CD4-positive, alpha-beta T cell treated with Interleukin-21 for 1 hour (primary cell): ENCODE data around the gene CFAP141.

Experiments
- DNase-seq: peaks from one replicate; pipeline ENCODE4 v3.0.0-alpha.2; 2020

The CFAP141 gene

GRCh38 chr1:154170547-154171222, 35.4 kb downstream of the CFAP141 start:
- no peak for DNase-seq

GRCh38 chr1:154167461-154167860, 38.7 kb downstream of the CFAP141 start:
- DNase-seq = no peak

DNA sequence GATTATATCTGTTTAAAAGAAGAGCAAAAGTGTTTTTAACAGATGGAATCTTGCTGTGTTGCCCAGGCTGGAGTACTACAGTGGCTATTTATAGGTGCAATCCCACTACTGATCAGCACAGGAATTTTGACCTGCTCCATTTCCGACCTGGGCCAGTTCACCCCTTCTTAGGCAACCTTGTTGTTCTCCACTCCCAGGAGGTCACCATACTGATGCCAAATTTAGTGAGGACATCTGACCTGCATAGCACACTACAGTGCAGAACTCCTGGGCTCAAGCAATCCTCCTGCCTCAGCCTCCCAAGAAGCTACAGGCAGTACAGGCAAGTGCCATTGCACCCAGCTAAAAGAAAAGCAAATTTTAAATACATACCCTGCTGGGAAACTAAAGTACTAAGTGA, 39.9 kb downstream of the CFAP141 start:
- DNase-seq = no peak

DNA sequence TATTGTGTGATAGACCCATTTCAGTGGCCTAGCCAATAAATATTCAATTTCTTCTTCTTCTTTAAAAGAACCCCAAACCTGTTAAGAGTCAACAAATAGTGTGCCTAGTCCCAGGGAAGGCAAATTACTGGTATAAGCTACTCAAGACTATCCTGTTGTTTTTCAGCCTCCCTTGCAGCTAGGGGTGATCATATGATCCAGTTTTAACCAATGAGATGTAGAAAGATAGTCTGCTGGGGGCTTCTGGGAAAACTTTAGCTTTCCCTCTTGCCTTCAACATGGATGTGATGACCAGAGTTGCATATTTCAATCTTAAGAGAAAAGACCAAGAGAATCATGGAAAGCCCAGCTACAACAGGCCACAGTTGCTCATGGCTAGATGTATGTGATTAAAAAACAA, 46.6 kb downstream of the CFAP141 start:
- no peak for DNase-seq

DNA sequence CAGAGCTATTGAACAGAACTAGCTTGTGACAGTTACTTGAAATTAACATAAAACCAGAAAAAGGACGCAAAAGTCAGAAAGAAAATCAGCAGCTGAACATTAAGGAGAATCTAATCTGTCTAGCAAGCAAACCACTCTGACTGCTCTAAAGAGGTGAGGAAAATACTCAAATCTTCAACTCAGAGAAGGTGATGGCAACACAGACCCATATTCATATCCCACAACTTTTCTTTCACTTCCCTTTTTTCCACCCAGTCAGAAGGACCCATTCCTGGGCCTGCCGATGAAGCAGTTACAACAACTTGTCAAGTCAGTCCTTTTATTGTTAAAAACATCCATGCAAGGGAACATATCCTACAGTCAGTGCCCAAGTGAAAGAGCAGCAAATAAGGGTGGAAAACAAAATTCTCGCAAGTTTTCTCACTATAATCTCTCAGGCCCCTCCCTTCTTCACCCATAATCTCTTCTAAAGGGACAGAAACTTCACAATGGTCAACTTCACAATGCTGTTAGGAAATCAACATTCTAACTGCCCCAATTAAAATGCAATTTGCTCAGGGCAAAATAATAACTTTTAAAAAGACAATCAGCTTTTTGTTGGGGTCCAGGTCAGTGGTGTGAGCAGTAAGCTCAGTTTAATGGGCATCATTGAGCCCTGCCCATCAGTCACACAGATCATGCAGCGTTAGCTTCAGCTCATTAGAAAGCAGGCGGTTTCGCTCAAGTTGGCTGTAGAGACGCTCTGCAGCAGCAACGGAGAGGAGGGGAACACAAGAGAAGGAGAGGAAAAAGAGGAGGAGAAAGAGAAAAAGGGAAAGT, 47.6 kb downstream of the CFAP141 start:
- no peak for DNase-seq

- peak; percentile 86 for DNase-seq
These were observed 48.4 kb downstream of the CFAP141 start for GRCh38 chr1:154157520-154158306.

DNA sequence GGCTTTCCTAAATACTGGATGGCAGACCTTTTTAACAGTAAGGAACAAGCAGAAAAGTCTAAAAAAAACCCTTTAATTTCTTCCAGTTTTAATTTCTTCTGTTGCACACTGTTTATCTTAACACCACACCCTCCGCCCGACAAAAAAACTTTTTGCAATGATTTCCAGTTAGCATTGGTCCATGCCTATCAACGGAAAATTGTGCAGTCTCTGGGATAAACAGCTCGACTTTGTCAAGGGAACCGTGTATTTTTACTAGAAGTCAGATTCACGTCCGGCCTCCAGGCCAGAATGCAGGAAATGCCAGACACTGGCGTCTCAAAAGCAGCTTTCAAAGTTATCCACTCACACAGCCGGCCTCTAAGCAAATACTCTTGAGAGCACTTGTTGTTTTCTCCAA, 50.9 kb downstream of the CFAP141 start:
- DNase-seq = no peak

GRCh38 chr1:154154534-154155191, 51.5 kb downstream of the CFAP141 start, which contains the start of gene NUP210L:
NUP210L (minus strand) TSS chr1:154155073.
- DNase-seq = no peak

DNA sequence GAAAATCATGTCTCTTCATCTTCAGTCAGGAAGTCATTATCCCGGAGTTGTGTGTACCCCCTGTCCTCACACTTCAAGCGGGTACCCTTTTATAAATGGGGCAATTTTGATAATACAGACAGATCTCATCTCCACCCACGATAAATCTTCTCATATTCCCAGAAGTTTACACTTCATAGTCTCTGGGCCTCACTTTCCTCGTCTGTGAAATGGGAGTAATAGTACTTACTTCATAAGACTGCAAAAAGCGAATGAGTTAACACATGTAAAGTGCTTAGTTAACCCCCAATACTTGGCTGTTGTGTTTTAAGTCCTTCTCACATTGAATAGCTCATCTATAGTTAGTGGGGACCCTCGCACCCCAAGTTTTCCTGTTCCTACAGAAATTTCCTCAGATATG, 52.1 kb downstream of the CFAP141 start:
- no peak for DNase-seq

GRCh38 chr1:154151311-154151710, 54.8 kb downstream of the CFAP141 start:
- DNase-seq = no peak
